ENCODE measurements around the gene SERPINA1. TPM values are rescaled to one million over a fixed set of nuclear protein-coding genes. Genes with fewer than 3 reads are reported as not detected.

Gene SERPINA1
- total RNA-seq, 1 experiment from 2014 or later, result 235 TPM

- BruUV-seq (replicated peaks), result no TSS peak
- Mint-ChIP-seq H3K27me3 (ENCODE audit: unreplicated experiment) (no peaks in the 10 kb centered on the region), H3K36me3 (ENCODE audit: insufficient read depth, unreplicated experiment) (no peaks in the 10 kb centered on the region), H3K4me1 (ENCODE audit: low read depth, unreplicated experiment) (peaks cover 12% of the 10 kb centered on the region), H3K4me3 (ENCODE audit: low read depth, unreplicated experiment) (no peak overlapping the region), H3K27ac (ENCODE audit: unreplicated experiment) (no peak overlapping the region), H3K9me3 (ENCODE audit: low read depth, unreplicated experiment) (no peaks in the 10 kb centered on the region)
- no peak for DNase-seq
- CTCF ChIA-PET, result no interaction called here
- intact Hi-C loops (cut with micrococcal nuclease; ENCODE audit: unreplicated experiment), result no loop called here
- no peak for TF ChIP-seq CTCF (IDR thresholded peaks at IDR 0.05; ENCODE audit: unreplicated experiment)
Measured at GRCh38 chr14:94364964-94365363, 23.4 kb downstream of the SERPINA1 start.

DNA sequence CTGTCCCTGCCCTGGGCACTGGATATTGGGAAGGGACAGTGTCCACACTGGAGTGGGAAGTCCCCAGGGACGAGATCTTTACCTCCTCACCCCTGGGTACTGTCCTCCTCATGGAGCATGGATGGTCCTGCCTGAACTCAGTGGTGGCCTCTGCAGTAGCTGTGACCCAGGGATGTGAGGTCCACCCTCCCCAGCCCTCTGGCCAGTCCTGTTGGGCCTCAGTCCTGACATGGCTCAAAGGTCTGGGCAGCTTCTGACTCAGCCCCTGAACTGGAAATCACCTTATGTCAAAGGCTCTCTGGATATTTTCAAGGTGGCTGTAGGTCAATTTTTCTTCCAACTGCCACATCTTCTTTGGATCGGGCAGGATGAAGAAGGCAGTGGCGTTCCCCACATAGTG lies 24.4 kb downstream of the SERPINA1 start:
- intact Hi-C loops (cut with micrococcal nuclease; ENCODE audit: unreplicated experiment), result no loop called here
- CTCF ChIA-PET, result no interaction called here

DNA sequence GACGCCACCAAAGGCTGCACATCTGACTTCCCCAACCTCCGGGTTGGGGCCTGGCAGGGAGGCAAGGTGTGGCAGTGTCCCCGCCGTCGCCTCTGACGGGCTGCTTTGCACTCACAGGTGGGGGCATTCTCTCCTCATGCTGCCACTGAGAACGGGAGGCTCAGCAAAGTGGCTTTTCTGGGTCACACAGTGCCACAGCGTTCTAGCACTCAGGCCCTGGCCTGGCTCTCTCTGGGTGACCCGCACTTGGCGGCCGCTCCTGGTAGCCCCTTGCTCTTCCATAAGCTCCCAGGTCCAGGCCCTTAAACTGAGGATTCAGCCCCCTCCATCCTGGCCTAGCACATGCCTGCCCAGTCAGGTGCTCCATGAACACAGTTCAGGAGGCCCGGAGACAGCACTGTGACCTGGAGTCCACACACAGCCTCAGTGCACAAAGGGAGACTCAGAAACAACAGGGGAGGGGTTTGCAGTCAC lies 25.2 kb downstream of the SERPINA1 start:
- Mint-ChIP-seq H3K36me3 (ENCODE audit: insufficient read depth, unreplicated experiment) (no peaks in the 10 kb centered on the region), H3K4me3 (ENCODE audit: low read depth, unreplicated experiment) (no peak overlapping the region), H3K27ac (ENCODE audit: unreplicated experiment) (no peak overlapping the region), H3K27me3 (ENCODE audit: unreplicated experiment) (no peaks in the 10 kb centered on the region), H3K4me1 (ENCODE audit: low read depth, unreplicated experiment) (peaks cover 14% of the 10 kb centered on the region), H3K9me3 (ENCODE audit: low read depth, unreplicated experiment) (no peaks in the 10 kb centered on the region)
- DNase-seq, result no peak
- BruUV-seq (replicated peaks), result no TSS peak
- intact Hi-C loops (cut with micrococcal nuclease; ENCODE audit: unreplicated experiment), result no loop called here
- TF ChIP-seq CTCF (IDR thresholded peaks at IDR 0.05; ENCODE audit: unreplicated experiment), result no peak
- CTCF ChIA-PET, result no interaction called here

More for the DNA sequence above, 24.4 kb downstream of the SERPINA1 start:
- Mint-ChIP-seq H3K4me3 (ENCODE audit: low read depth, unreplicated experiment) (no peak overlapping the region), H3K9me3 (ENCODE audit: low read depth, unreplicated experiment) (no peaks in the 10 kb centered on the region), H3K4me1 (ENCODE audit: low read depth, unreplicated experiment) (peaks cover 14% of the 10 kb centered on the region), H3K27me3 (ENCODE audit: unreplicated experiment) (no peaks in the 10 kb centered on the region), H3K36me3 (ENCODE audit: insufficient read depth, unreplicated experiment) (no peaks in the 10 kb centered on the region), H3K27ac (ENCODE audit: unreplicated experiment) (no peak overlapping the region)
- no peak for DNase-seq
- no TSS peak for BruUV-seq (replicated peaks)
- no peak for TF ChIP-seq CTCF (IDR thresholded peaks at IDR 0.05; ENCODE audit: unreplicated experiment)

DNA sequence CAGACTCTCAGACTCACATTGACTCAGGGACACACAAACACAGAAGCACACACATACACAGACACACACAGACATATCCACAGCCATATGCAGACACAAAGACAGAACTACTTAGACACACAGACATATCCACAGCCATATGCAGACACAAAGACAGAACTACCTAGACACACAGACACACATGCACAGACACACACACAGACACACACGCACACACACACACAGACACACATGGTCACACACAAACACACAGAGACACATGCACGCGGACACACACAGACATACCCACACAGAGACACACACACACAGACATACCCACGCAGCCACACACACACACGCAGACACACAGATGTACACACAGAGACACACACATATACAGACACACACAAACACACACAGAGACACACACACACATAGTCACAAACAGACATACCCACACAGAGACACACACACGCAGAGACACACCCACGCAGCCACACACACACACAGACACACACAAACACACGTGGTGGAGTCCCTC lies 25.7 kb downstream of the SERPINA1 start:
- no peak for TF ChIP-seq CTCF (IDR thresholded peaks at IDR 0.05; ENCODE audit: unreplicated experiment)
- H3K4me1 Mint-ChIP-seq (ENCODE audit: low read depth, unreplicated experiment), result peaks cover 14% of the 10 kb centered on the region
- no peak overlapping the region for H3K4me3 Mint-ChIP-seq (ENCODE audit: low read depth, unreplicated experiment)
- CTCF ChIA-PET, result no interaction called here
- H3K36me3 Mint-ChIP-seq (ENCODE audit: insufficient read depth, unreplicated experiment), result no peaks in the 10 kb centered on the region
- no peaks in the 10 kb centered on the region for H3K9me3 Mint-ChIP-seq (ENCODE audit: low read depth, unreplicated experiment)
- no peaks in the 10 kb centered on the region for H3K27me3 Mint-ChIP-seq (ENCODE audit: unreplicated experiment)
- DNase-seq, result no peak
- H3K27ac Mint-ChIP-seq (ENCODE audit: unreplicated experiment), result no peak overlapping the region
- intact Hi-C loops (cut with micrococcal nuclease; ENCODE audit: unreplicated experiment), result no loop called here
- BruUV-seq (replicated peaks), result no TSS peak
